Activated B cell treated with CpG ODN at 0.5 μM for 24 hours (primary cell): ENCODE data around the gene C12orf56. TPM values are rescaled to one million over a fixed set of nuclear protein-coding genes. Genes with fewer than 3 reads are reported as not detected.

Source experiments
- ATAC-seq: fragments of 200-7000 bp; cut with Tn5 transposase; one replicate; pipeline ENCODE4 v1.10.0; 2021; ENCODE audit warnings: low read depth, mild to moderate bottlenecking, moderate library complexity
- CTCF ChIA-PET: fragments of 350-600 bp; sonication (Branson Sonifier 250); formaldehyde crosslinking; loops from one replicate; lab custom pipeline; 2021; ENCODE audit warnings: antibody characterized with exemption; lab: Charles Lee
- POLR2A ChIA-PET: fragments of 350-600 bp; sonication (Branson Sonifier 250); formaldehyde crosslinking; loops from one replicate; lab custom pipeline; 2021; ENCODE audit warnings: antibody characterized with exemption; lab: Charles Lee
- DNase-seq: peaks from one replicate; pipeline ENCODE4 v3.0.0; 2022
- H3K27ac Mint-ChIP-seq: one replicate; pipeline ENCODE4 v1.8.0; 2020; ENCODE audit warnings: mixed read lengths
- H3K27me3 Mint-ChIP-seq: one replicate; pipeline ENCODE4 v1.8.0; 2021; ENCODE audit warnings: mixed read lengths
- H3K36me3 Mint-ChIP-seq: one replicate; pipeline ENCODE4 v1.8.0; 2021; ENCODE audit warnings: low read depth, mixed read lengths
- H3K4me1 Mint-ChIP-seq: one replicate; pipeline ENCODE4 v1.8.0; 2021; ENCODE audit warnings: mixed read lengths
- H3K4me3 Mint-ChIP-seq: one replicate; pipeline ENCODE4 v1.8.0; 2020; ENCODE audit warnings: mild to moderate bottlenecking, mixed read lengths
- H3K9me3 Mint-ChIP-seq: one replicate; pipeline ENCODE4 v1.8.0; 2020; ENCODE audit warnings: mixed read lengths
- intact Hi-C: fragments of 100-400 bp; cut with micrococcal nuclease; formaldehyde crosslinking; loops from one replicate; pipeline ENCODE4 v1.15.1; 2024
- total RNA-seq: library from RNA; stranded (reverse); gene quantifications from 2 replicates; pipeline ENCODE4 v1.2.3, GENCODE V29; 2022
- TF ChIP-seq, protein P1 (sequence below): fragments of 200-600 bp; IDR thresholded peaks from one replicate; pipeline ENCODE4 v1.8.0; 2022; ENCODE audit warnings: antibody characterized with exemption, mild to moderate bottlenecking

Gene C12orf56
- total RNA-seq, 1 donor from 2014 or later: not detected

GRCh38 chr12:64428956-64429355 is 38.4 kb upstream of the C12orf56 start:
- no peak overlapping the region for H3K4me3 Mint-ChIP-seq
- POLR2A ChIA-PET: no interaction called here
- TF ChIP-seq, protein P1, sequence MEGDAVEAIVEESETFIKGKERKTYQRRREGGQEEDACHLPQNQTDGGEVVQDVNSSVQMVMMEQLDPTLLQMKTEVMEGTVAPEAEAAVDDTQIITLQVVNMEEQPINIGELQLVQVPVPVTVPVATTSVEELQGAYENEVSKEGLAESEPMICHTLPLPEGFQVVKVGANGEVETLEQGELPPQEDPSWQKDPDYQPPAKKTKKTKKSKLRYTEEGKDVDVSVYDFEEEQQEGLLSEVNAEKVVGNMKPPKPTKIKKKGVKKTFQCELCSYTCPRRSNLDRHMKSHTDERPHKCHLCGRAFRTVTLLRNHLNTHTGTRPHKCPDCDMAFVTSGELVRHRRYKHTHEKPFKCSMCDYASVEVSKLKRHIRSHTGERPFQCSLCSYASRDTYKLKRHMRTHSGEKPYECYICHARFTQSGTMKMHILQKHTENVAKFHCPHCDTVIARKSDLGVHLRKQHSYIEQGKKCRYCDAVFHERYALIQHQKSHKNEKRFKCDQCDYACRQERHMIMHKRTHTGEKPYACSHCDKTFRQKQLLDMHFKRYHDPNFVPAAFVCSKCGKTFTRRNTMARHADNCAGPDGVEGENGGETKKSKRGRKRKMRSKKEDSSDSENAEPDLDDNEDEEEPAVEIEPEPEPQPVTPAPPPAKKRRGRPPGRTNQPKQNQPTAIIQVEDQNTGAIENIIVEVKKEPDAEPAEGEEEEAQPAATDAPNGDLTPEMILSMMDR: no peak

GRCh38 chr12:64427988-64428387 is 37.4 kb upstream of the C12orf56 start:
- ATAC-seq (no peak), DNase-seq (no peak)
- H3K9me3 Mint-ChIP-seq: no peaks in the 10 kb centered on the region
- TF ChIP-seq, protein P1: no peak
- H3K4me1 Mint-ChIP-seq: no peaks in the 10 kb centered on the region
- peaks cover 88% of the 10 kb centered on the region for H3K36me3 Mint-ChIP-seq
- H3K27me3 Mint-ChIP-seq: no peaks in the 10 kb centered on the region
- no peak overlapping the region for H3K27ac Mint-ChIP-seq
- ChIA-PET CTCF (no interaction called here), POLR2A (no interaction called here)
- intact Hi-C loops: no loop called here
- no peak overlapping the region for H3K4me3 Mint-ChIP-seq

More at GRCh38 chr12:64428956-64429355, 38.4 kb upstream of the C12orf56 start:
- no peak for ATAC-seq
- Mint-ChIP-seq H3K27ac (no peak overlapping the region), H3K36me3 (peaks cover 86% of the 10 kb centered on the region), H3K9me3 (no peaks in the 10 kb centered on the region), H3K27me3 (no peaks in the 10 kb centered on the region), H3K4me1 (no peaks in the 10 kb centered on the region)
- CTCF ChIA-PET: no interaction called here
- DNase-seq: no peak
- intact Hi-C loops: no loop called here

DNA sequence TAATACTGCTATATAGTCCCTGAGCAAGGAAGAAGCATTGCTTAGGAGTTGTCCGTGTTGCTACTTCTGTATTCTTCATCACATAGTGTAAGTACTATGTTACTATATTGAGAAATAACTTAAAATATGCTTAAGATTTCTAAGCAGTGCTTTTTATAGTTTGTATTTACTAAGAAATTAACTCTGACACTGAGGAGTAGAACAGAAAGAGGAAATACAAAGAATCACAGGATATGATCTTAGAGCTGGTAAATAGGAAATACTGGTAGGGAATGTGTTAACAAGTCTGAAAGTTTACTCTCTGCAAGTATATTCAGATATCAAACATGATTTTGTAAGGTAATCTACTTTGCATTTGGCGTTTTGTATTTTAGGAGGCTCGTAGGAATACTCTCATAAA is 29.1 kb upstream of the C12orf56 start:
- no peak for DNase-seq
- Mint-ChIP-seq H3K4me1 (no peaks in the 10 kb centered on the region), H3K4me3 (no peak overlapping the region), H3K27me3 (no peaks in the 10 kb centered on the region), H3K9me3 (no peaks in the 10 kb centered on the region), H3K36me3 (peaks cover 86% of the 10 kb centered on the region), H3K27ac (no peak overlapping the region)
- intact Hi-C loops: loop anchor here (5.0 kb wide), 1 partner anchor 68 kb away; no protein-coding TSS in a partner anchor
- CTCF ChIA-PET: no interaction called here
- POLR2A ChIA-PET: no interaction called here
- no peak for ATAC-seq
- TF ChIP-seq, protein P1: no peak

DNA sequence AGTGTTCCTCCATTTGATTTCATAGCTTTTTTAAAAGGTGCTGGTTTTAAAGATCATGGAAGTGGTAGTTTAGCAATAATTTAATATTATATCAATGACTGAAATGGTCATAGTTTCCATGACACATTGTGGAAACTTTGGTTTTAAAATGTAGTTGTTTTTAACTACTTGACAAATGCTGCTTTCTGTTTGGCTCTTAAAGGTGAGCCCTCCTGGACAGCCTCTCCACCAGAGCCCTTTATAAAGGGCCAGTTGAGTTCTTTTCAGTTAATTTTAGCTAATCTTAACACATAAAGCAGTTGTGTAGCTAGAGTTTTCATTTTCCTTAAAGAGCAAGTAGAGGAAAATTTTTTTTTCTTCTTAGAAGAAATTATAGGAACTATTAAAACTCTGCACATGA is 27.7 kb upstream of the C12orf56 start:
- DNase-seq (no peak), ATAC-seq (no peak)
- no peaks in the 10 kb centered on the region for H3K4me1 Mint-ChIP-seq
- intact Hi-C loops: loop anchor here (5.0 kb wide), 1 partner anchor 69 kb away; no protein-coding TSS in a partner anchor
- no peaks in the 10 kb centered on the region for H3K27me3 Mint-ChIP-seq
- TF ChIP-seq, protein P1: no peak
- no peaks in the 10 kb centered on the region for H3K9me3 Mint-ChIP-seq
- no peak overlapping the region for H3K4me3 Mint-ChIP-seq
- H3K27ac Mint-ChIP-seq: no peak overlapping the region
- peaks cover 84% of the 10 kb centered on the region for H3K36me3 Mint-ChIP-seq
- POLR2A ChIA-PET: no interaction called here
- CTCF ChIA-PET: no interaction called here

GRCh38 chr12:64413884-64414283 is 23.3 kb upstream of the C12orf56 start:
- Mint-ChIP-seq H3K36me3 (peaks cover 76% of the 10 kb centered on the region), H3K27ac (no peak overlapping the region), H3K27me3 (no peaks in the 10 kb centered on the region), H3K9me3 (no peaks in the 10 kb centered on the region), H3K4me1 (no peaks in the 10 kb centered on the region), H3K4me3 (no peak overlapping the region)
- DNase-seq: no peak
- TF ChIP-seq, protein P1: no peak
- intact Hi-C loops: no loop called here
- ChIA-PET POLR2A (no interaction called here), CTCF (no interaction called here)
- ATAC-seq: no peak
